ENCODE results near the gene IGSF9B.

DNA sequence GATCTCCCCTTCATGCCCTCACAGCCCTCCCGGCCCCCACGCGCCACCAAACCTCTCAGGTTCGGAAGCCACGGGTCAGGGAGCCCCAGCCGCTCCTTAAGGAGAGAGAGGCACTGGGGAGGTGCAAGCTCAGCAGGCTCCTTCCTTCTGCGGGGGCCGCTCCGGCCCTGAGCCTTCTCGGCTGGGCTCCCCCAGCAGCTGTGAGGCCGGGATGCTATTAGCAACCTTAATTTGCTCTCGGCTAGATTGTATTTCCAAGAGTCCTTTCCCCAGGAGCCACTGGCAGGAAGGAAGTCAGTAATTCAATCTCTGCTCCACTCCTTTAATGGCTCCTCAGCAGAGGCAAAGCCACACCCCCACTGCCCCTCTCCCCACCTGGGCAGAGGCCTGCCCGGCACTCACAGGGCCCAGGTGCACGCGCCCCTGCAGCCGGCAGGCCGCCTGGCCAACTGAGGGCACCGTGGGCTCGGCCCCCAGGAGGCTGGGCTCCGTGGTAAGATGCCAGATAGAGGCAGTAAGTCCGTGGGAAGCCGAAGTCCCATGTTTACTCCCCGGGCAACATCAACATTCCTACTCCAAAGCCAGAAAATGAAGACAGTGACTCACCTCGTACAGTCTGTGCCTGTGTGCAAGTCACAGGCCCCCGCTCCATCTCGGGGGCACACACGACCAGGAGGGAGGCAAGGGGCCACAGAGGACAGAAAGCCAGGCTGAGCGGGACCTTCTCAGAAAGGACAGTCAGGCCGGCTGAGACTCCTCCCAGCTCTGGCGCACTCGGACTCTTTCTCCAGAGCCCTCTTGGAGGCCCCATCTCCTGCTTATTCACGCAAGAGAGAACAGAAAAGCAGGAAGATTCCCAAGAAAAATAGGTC, 5.2 kb downstream of the IGSF9B start:
- TF ChIP-seq, protein P1, sequence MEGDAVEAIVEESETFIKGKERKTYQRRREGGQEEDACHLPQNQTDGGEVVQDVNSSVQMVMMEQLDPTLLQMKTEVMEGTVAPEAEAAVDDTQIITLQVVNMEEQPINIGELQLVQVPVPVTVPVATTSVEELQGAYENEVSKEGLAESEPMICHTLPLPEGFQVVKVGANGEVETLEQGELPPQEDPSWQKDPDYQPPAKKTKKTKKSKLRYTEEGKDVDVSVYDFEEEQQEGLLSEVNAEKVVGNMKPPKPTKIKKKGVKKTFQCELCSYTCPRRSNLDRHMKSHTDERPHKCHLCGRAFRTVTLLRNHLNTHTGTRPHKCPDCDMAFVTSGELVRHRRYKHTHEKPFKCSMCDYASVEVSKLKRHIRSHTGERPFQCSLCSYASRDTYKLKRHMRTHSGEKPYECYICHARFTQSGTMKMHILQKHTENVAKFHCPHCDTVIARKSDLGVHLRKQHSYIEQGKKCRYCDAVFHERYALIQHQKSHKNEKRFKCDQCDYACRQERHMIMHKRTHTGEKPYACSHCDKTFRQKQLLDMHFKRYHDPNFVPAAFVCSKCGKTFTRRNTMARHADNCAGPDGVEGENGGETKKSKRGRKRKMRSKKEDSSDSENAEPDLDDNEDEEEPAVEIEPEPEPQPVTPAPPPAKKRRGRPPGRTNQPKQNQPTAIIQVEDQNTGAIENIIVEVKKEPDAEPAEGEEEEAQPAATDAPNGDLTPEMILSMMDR (IDR thresholded peaks at IDR 0.05): no peak
- no peak for TF ChIP-seq POLR2A (IDR thresholded peaks at IDR 0.05)

Data from body of pancreas (tissue), 4 donors.